Endothelial cell (in vitro differentiated cells): ENCODE data around the gene MAML2. TPM values are rescaled to one million over a fixed set of nuclear protein-coding genes. Genes with fewer than 3 reads are reported as not detected.

Experiments
- DNase-seq: peaks from one replicate; pipeline ENCODE4 v3.0.0; 2021; ENCODE audit warnings: low spot score
- H3K27ac Mint-ChIP-seq: one replicate; pipeline ENCODE4 v1.8.0; 2021; ENCODE audit warnings: mixed read lengths, inconsistent platforms; ENCODE audit not compliant: unreplicated experiment
- H3K27me3 Mint-ChIP-seq: one replicate; pipeline ENCODE4 v1.8.0; 2021; ENCODE audit warnings: mild to moderate bottlenecking, moderate library complexity, mixed read lengths, inconsistent platforms; ENCODE audit not compliant: unreplicated experiment
- H3K36me3 Mint-ChIP-seq: one replicate; pipeline ENCODE4 v1.8.0; 2021; ENCODE audit warnings: mild to moderate bottlenecking, low read depth, mixed read lengths, inconsistent platforms; ENCODE audit not compliant: unreplicated experiment
- H3K4me1 Mint-ChIP-seq: one replicate; pipeline ENCODE4 v1.8.0; 2021; ENCODE audit warnings: mild to moderate bottlenecking, mixed read lengths, inconsistent platforms; ENCODE audit not compliant: unreplicated experiment
- H3K4me3 Mint-ChIP-seq: one replicate; pipeline ENCODE4 v1.8.0; 2021; ENCODE audit warnings: mild to moderate bottlenecking, mixed read lengths, inconsistent platforms; ENCODE audit not compliant: unreplicated experiment
- H3K9me3 Mint-ChIP-seq: one replicate; pipeline ENCODE4 v1.8.0; 2021; ENCODE audit warnings: mixed read lengths, inconsistent platforms; ENCODE audit not compliant: unreplicated experiment
- total RNA-seq: library from RNA; stranded (reverse); fragmentation: NEBNext Ultra II Directional; extraction: Animal tissue kit (Norgen Biotek cat#: 25700); gene quantifications from one replicate; pipeline ENCODE4 v1.2.1, GENCODE V29; 2021; ENCODE audit not compliant: unreplicated experiment
- TF ChIP-seq, protein P1 (sequence below): fragments of 200-600 bp; sonication (generic); IDR thresholded peaks from one replicate; pipeline ENCODE4 v1.5.0; 2021; ENCODE audit warnings: antibody characterized with exemption; ENCODE audit not compliant: unreplicated experiment

MAML2 gene
- total RNA-seq, 1 donor from 2014 or later, result 6.2 TPM

DNA sequence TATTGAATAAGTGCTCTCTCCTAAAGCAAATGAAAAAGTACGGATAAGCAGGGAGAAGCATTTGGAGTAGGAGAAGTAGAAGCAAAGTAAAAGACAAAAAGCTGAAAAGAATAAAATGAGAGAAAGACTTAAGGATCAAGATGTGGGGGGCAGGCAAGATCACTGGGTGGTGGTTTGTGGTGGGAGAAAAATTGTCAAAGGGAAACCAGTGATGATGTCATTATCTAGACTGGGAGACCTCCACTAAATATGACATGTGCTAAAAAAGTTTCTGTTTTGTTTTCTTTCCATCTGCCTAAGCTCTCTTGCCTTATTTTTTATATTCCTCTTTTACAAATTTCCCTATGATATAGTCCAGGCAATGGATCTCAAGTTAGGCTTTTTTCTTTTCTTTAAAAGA is 14.8 kb upstream of the MAML2 start:
- peaks cover 33% of the 10 kb centered on the region for H3K36me3 Mint-ChIP-seq
- H3K4me3 Mint-ChIP-seq, result no peak overlapping the region
- TF ChIP-seq, protein P1, sequence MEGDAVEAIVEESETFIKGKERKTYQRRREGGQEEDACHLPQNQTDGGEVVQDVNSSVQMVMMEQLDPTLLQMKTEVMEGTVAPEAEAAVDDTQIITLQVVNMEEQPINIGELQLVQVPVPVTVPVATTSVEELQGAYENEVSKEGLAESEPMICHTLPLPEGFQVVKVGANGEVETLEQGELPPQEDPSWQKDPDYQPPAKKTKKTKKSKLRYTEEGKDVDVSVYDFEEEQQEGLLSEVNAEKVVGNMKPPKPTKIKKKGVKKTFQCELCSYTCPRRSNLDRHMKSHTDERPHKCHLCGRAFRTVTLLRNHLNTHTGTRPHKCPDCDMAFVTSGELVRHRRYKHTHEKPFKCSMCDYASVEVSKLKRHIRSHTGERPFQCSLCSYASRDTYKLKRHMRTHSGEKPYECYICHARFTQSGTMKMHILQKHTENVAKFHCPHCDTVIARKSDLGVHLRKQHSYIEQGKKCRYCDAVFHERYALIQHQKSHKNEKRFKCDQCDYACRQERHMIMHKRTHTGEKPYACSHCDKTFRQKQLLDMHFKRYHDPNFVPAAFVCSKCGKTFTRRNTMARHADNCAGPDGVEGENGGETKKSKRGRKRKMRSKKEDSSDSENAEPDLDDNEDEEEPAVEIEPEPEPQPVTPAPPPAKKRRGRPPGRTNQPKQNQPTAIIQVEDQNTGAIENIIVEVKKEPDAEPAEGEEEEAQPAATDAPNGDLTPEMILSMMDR, result no peak
- H3K4me1 Mint-ChIP-seq, result no peaks in the 10 kb centered on the region
- no peaks in the 10 kb centered on the region for H3K27me3 Mint-ChIP-seq
- H3K9me3 Mint-ChIP-seq, result no peaks in the 10 kb centered on the region
- no peak for DNase-seq
- H3K27ac Mint-ChIP-seq, result no peak overlapping the region

DNA sequence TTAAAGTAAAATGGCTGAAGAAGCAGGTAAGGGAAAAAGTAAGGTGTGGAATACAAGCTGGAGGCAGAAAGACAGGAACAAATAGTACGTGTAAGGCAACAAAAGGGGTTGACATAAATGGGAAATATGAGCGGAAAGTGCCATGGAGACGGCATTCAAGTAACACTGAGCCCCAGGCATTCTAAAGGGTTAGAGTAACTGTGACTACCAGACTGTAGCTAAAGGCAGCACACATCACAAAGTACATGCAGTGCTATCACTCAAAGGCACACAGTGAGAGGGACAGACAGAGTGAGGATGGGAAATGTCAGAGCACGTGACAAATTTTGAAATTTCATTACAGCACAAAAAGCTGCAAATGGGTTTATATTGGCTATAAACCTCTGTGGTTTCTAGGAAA is 13.9 kb upstream of the MAML2 start:
- H3K4me1 Mint-ChIP-seq, result no peaks in the 10 kb centered on the region
- peaks cover 33% of the 10 kb centered on the region for H3K36me3 Mint-ChIP-seq
- no peaks in the 10 kb centered on the region for H3K9me3 Mint-ChIP-seq
- H3K27ac Mint-ChIP-seq, result no peak overlapping the region
- no peak overlapping the region for H3K4me3 Mint-ChIP-seq
- no peaks in the 10 kb centered on the region for H3K27me3 Mint-ChIP-seq
- TF ChIP-seq, protein P1, result no peak
- no peak for DNase-seq

DNA sequence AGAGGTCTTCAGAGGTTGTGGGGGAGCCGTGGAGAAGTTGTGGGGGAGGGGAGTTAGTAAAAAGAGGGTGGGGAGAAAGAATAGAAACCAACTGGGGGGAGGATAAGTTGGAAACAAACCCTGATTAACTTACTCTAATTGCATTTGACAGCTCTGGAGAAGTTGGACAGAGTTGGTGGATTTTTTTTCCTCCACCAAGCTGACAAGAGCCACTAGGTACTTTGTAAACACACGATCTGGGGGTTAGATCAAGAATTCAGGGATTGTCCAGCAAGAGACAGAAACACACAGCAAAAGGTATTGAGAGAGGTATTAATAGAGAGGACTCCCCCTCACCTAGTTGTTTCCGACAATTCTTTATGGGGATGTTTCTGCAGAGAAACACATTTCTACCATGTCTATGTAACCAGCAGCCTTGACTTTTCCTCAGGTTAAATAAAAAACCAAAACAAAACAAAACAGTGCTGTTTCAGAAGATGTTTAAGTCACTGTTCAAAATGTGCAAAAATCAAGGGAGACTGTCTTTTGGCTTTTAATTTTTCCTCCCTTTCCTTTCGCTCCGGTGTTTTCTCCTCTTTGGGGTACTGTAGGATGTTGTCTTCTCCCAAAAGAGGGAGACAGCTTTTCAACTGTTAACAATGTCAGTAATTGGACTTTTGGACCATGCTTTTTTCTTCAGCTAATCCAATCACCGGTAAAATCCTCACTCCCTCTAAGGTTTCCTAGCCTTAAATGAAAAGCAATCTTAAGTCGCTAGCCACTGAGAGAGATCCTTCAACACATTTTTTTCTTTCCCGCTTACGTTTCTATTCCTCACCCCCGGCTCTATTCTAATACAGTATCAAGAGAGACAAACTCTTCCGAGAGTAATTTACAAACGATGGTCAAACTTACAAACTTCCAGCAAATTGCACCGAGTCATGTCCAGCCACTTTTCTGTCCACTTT is 708 bp downstream of the MAML2 start:
- Mint-ChIP-seq H3K4me3 (peak overlapping the region; percentile 91), H3K9me3 (no peaks in the 10 kb centered on the region), H3K27ac (peak overlapping the region; percentile 67), H3K4me1 (peaks cover 13% of the 10 kb centered on the region), H3K36me3 (no peaks in the 10 kb centered on the region), H3K27me3 (no peaks in the 10 kb centered on the region)
- no peak for DNase-seq
- TF ChIP-seq, protein P1, result no peak

DNA sequence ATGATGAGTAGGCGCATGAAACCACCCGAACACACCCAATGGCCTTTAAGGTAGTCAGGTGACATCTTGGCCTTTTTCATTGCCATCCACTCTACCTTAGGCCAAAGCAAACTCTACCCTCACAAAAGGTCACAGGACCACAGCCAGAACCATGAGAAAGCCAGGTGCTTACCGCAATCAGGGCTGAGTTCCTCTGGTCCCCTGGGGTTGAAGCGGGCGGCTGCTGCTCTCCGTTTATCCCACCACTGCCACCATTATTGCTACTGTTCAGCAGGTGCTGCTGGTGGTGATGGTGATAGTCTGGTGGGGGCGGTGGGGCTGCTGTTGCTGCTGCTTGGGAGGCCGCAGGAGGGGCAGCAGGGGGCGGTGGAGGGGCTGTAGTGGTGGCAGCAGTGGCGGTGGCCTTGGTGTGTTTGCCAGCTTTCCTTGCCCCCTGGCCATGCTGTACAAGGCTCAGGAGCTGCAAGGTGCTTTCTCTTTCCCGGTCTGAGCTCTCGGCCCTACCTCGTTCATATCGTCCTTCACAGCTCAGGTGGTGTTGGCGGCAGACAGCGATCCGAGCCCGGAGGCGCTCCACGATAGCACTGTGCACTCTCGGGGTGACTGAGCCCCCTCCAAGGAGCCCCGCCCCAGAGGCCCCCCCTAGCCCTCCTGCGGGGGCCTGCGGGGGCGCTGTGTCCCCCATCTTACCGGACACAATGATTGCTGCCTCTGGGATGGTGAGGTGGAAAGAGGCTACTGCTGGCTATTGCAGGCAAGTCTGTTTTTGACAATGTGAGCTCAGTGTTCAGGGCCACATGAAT is 1.6 kb downstream of the MAML2 start:
- TF ChIP-seq, protein P1, result no peak
- Mint-ChIP-seq H3K36me3 (no peaks in the 10 kb centered on the region), H3K9me3 (no peaks in the 10 kb centered on the region), H3K4me1 (peaks cover 13% of the 10 kb centered on the region), H3K27me3 (no peaks in the 10 kb centered on the region), H3K27ac (peak overlapping the region; percentile 48), H3K4me3 (peak overlapping the region; percentile 91)
- DNase-seq, result peak; percentile 14
